ENCODE measurements around the gene KRTAP1-3.

- TF ChIP-seq, protein P1, sequence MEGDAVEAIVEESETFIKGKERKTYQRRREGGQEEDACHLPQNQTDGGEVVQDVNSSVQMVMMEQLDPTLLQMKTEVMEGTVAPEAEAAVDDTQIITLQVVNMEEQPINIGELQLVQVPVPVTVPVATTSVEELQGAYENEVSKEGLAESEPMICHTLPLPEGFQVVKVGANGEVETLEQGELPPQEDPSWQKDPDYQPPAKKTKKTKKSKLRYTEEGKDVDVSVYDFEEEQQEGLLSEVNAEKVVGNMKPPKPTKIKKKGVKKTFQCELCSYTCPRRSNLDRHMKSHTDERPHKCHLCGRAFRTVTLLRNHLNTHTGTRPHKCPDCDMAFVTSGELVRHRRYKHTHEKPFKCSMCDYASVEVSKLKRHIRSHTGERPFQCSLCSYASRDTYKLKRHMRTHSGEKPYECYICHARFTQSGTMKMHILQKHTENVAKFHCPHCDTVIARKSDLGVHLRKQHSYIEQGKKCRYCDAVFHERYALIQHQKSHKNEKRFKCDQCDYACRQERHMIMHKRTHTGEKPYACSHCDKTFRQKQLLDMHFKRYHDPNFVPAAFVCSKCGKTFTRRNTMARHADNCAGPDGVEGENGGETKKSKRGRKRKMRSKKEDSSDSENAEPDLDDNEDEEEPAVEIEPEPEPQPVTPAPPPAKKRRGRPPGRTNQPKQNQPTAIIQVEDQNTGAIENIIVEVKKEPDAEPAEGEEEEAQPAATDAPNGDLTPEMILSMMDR (IDR thresholded peaks at IDR 0.05; ENCODE audit: low read depth, low read length), result no peak
- no peak for TF ChIP-seq EZH2phosphoT487 (IDR thresholded peaks at IDR 0.05; ENCODE audit: low read depth)
These were observed 14.3 kb downstream of the KRTAP1-3 start for GRCh38 chr17:41020336-41020735.
